ENCODE data around the gene BSX.

The BSX gene

DNA sequence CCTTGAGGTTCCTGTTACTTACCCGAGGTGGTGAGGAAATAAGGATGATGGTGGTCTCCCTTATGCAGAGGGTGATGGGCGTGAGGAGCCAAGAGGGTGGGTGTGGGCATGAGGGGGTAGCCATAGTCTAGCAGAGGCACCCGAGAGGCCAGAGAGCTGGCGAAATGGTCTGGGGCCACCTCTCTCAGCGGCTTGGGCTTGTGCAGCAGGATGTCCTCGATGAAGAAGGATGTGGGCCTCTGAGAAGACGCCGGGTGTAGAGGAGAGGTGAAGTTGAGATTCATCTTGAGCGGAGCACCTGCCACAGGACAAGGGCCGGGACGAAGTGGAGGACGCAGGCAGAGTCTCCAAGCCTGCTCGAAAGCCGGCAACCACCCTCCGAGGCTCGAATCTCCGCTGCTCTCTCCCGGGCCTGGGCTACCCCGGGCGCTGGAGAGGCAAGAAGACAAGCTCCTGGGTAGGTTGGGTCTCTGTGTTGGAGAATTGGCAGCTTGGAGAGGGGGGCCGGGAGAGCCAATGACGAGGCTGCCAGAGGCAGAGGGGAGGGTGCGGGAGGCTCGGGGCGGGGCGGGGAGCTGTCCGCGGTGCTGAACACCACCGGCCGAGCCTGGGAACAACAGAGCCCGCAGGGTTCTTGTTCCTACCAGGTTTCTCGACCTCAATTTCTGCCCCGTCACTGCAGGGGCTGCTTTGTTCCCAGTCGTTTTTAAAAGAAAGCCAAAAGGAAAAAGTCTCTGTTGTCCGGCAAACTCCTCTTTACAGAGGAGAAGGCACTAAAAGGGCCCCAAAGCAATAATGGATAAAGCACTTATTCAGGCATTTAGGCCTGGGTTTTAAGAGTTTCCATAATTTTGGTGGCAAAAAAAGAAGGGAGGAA lies at the start of gene BSX:
Gene BSX (minus strand): TSS at position 447 of the 877 bp plus-strand sequence. CDS start 163 bp downstream, at position 284.
- peak; percentile 39 for DNase-seq

DNA sequence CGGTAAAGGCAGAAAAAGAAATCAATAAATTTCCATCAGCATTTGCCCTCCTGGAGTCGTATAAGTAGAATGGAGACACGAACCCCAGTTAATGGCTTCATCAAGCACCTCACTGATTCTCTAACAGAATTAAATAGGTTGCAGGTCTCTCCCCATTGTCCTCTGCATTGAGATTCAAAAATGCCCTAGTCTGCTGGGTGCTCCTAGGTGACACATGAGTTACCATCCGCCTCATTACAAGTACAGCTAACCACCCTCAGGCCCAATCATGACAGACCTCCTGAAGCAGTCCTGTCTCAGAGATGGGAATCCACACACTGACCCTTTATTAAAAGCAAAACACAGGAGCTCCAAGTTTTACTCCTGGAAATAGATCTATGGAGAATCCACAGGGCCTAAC lies 48.9 kb upstream of the BSX start:
- DNase-seq = no peak

DNA sequence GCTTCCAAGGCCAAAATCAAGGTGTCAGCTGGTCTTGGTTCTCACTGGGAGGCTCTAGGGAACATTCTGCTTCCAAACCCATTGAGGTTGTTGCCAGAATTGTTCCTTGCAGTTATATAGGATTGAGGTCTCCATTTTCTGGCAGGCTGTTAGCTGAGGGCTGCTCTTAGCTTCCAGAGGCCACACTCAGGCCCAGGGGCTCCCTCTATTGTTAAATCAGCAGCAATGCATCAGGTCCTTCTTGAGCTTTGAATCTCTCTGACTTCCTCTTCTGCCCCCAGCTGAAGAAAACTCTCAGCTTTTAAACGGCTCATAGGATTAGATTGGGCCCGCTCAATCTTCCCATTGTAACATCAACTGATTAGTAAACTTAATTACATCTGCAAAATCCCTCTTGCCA lies 39.3 kb upstream of the BSX start:
- peak; percentile 63 for DNase-seq

DNA sequence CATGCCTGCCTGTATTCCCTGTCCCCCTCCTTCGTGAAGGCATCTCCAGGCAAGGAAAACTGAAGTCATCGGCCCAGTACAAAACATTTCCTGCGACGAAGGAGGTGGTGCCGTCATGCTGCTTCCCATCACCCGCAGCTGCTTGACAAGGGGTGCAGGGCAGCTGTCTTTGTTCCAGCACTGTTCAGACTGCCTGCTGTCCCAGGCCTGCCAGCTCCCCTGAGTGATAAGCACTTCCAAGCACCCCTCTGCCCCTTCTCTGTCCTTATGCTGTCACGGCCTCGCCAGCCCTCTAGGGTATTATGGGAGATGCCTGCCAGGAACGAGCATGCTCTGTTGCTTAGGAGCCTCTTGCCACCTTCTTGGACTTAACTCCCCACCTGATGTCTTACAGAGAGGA lies 37.1 kb upstream of the BSX start:
- DNase-seq = no peak

DNA sequence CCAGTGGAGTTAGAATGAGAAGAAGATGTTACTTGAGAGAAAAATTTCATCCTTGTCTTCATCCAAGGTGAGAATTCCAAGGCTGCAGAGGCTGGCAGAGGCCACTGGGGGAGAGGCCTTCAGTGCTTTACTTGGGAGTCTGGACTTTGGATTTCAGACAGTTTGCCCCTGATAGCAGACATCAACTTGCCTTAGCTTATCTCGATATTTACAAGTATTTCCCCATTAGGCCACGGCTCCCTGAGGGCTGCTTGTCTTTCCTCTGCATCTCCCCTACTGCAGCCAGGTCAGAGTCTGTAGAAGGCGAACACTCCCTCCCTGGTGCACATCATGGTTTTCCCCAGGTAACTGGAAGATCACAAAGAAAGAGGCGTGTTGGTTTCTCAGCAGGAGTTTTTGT lies 29.9 kb upstream of the BSX start:
- DNase-seq = no peak

DNA sequence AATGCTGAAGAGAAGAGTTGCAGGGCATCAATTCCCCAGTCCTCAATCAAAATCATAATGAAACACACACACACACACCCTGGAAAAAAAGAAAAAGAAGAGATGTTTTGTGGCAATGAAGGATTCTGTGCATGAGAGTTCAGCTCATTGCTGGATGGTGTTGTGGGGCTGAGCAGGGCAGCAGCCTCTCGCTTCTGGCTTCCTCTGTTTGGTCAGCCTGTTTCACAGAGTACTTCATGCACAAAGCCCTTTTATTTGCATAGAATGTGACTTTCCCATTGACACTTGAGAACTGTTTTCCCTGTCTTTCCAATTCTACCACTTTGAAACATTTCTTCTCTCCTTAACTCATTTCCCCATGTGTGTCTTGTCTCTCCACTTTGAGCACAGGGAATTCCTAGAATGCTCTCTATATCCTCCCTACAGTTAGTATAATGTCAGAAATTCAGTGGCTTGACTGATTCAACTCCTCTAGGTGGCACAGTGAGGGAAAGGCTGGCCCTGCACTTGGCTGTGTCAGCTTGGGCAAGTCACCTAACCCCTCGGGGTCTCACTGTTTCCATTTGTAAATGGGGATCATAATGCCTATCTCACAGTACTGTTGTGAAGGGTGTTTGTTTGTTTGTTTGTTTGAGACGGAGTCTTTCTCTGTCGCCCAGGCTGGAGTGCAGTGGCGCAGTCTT lies 25.4 kb upstream of the BSX start:
- DNase-seq = no peak

DNA sequence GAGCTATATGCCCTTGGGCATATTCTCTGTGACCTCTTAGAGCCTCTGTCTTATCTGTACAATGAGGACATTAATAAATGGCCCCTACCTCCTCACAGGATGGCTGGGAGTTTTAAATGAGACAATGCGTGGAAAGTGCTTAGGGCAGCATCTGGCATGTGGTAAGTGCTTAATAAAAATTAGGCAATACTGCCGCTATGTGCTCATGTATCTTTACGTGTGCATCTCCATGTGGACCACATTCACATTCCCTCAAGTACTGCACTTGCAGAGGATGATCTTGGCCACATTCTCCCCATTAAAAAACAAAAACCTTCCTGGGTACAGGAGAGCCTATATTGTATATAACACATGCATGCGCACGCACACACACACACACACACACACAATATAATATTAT lies 19.1 kb upstream of the BSX start:
- no peak for DNase-seq

DNA sequence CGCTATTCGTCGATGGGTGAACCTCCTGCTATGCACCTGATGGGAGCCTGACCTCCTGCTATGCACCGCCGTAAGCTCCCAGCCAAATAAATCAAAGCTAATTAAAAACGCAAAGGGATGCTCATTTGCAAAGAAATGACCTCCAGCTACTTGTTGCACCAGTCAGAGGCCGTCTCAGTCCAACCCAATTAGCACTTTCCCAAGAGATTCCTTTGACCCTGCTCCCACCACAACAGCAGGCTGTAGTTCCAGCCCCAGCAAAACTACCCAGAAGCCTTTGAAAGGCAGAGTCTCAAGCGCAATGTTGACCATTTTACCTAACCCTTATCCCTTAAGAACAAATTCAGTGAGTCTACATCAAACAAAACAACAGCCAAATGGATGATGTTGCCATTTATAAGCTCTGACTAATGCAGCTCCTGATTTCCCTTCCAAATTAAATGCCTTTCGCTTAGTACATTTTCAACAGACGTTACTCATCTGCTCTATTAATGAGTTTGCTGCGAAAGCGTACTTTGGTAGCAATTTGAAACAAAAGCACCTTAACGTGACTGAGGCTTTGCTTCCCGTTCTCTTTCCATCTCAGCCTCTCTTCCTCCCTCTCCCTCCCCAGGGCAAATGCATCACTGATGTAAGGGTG lies 17.2 kb upstream of the BSX start:
- DNase-seq = no peak

DNA sequence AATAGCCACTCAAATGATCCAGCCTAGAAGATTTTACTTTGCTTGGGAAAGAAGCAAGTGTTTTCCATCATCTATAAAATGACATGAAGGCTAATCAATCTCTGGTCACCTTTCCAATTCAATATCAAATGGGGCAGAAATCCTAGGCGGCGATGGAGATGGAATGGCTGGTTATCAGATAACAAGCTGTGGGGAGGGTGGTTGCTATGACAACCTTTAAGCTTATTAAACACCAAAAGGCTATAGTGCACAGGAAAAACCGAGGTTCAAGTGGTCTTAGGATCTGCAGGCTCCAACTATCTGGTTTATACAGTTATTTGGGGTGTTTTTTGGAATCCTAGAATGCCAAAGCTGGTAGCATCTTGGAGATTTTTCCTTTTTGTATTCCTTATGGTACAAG lies 13.9 kb upstream of the BSX start:
- DNase-seq = no peak

DNA sequence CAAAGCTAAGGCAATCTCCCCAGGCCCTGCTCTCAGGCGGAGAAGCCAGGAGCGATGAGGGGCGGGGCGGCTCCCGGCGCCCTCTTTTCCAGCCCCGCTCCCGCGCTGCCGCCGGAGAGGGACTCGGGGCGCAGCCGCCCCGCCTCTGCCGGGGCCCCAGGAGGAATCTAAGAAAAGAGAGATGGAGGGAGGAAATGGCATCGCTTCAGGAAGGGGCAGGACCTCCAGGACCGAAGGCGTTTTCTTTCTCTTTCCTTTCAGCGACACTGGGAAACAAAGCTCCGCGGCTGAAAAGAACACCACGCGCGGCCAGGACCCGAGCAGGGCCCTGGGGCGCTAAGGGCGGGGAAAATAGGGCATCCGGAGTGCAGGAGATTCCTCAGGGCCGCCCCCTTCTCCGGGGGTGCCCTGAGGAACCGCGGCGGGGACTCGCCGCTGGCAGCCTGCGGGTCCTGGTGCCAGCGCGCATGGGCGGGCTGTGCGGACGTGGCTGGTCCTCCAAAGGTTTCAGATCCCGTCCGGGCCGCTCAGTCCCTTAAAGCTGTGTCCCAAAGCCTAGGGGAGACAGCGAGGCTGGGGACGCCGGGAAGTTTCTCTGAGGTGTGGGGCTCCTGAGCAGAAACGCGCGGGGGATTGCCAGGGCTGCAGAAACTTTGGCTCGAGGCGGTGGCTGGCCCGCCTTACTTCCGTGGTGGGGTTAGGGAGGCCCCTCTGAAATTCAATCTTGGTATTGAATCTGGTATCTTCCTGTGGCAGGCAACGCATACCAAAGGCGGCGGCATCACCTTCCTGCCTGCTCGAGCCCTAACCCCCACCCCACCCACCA lies 2.8 kb upstream of the BSX start:
- DNase-seq = no peak

DNA sequence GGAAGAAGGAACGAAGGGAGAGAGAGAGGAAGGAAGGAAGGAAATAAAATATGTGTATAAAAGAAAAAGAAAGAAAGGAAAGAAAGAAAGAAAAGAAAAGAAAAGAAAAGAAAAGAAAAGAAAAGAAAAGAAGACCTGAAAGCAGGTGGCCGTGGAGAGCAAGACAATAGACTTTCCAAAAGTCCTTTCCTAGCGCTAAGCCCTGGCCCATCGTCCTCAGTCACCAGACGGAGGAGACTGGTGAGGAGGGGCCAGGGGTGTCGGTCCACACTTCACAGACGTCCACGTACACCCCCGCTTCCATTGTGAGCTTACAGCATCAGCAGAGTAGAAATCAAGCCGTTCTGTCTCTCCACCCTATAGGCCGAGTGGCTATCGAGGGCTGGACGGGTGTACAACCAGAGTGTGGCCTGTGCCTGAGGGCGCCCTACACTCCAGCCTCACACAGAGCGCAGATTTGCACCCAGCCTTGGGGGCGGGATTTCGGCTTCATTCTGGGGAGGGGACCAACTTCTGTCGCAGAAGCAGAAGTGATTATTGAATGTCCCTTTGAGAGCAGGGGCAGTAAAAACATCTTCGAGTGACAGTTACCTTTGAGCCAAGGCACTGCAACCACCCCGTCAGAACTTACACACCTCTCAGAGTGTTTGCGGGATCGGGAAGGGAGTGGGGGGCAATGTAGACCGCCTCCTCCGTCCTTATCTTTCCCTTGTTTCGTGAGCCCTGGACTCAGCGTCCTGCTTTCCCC lies 2.0 kb upstream of the BSX start:
- DNase-seq = no peak

DNA sequence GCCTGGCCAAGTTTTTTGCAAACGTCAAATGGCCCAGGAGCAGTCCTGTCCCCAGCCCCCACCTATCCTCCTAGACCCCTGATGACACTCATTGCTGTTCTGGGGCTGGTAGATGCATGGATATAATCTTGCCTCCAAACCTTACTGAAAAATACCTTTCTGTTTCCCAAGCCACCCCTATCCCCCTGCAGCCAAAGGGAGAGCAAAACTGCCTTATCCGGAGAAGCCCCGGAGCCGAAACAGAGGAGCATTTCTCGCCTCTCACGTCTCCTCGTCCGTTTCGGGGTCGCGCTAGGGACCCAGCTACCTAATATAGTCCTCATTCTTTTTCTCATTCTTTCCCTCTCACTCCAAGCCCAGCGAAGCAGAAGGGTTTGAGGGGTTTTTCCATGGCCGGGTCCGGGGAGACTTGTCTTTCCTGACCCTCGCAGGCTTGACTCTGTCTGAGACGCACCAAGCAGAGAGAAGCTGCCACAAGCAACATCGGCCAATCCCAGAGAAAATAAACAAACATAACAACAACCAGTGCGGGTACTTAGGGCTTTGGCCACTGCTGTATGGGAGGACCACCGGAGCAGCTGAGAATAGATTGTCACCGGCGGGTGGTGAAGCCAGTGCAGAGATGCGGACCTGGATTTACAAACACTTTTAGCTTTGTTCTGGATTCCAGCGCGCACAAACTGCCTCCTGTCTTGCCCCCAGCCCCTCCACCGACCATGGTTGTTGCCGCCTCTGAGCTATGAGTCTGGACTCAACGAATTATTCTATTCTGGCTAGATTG lies 1.6 kb downstream of the BSX start:
- no peak for DNase-seq

DNA sequence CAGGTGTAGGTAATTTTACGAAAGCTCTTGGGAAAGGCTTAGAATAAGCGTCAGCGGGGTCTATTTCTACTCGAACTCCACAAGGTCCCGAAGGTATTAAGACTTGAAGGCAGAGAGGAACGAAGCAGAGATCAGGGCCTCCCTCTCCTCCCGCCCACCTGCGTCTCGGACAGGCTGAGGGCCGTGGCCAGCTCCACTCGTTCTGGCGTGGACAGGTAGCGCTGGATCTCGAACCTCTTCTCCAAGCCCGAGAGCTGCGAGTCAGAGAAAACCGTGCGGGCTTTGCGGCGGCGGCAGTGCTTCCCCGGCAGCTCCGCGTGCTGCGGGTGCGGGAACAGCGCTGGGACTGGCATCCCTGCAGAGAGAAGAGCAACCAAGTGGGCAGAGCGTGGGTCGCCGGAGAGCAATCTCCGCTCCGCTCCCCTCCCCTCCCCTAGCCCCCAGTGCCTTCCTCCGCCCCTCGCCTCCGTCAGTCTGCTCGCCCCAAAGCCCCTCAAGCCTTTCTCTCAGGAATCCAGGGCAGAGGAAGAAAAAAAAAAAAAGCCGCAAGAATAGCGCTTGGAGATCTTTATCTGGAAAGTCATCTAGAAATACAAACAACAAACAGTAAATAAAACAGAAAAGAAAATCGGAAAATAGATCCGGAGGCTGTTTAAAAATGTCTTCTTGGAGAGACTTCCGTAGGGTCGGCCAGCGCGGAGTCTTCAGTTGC lies 2.4 kb downstream of the BSX start:
- DNase-seq = no peak

DNA sequence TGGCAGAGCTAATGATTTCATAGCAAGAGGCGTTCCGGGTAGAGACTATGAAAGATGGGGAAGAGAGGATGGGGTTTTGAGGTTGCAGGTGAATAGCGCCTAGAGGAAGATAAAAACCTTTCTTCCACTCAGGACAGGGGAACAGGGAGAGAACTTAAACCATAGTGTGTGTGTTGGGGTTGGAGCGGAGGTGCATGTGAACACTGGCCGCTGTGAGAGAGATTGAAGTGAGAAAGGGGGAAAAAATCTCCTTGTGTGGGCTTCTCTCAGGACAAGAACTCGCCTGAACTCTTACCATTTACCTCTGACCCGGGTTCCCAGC lies 3.4 kb downstream of the BSX start:
- no peak for DNase-seq

DNA sequence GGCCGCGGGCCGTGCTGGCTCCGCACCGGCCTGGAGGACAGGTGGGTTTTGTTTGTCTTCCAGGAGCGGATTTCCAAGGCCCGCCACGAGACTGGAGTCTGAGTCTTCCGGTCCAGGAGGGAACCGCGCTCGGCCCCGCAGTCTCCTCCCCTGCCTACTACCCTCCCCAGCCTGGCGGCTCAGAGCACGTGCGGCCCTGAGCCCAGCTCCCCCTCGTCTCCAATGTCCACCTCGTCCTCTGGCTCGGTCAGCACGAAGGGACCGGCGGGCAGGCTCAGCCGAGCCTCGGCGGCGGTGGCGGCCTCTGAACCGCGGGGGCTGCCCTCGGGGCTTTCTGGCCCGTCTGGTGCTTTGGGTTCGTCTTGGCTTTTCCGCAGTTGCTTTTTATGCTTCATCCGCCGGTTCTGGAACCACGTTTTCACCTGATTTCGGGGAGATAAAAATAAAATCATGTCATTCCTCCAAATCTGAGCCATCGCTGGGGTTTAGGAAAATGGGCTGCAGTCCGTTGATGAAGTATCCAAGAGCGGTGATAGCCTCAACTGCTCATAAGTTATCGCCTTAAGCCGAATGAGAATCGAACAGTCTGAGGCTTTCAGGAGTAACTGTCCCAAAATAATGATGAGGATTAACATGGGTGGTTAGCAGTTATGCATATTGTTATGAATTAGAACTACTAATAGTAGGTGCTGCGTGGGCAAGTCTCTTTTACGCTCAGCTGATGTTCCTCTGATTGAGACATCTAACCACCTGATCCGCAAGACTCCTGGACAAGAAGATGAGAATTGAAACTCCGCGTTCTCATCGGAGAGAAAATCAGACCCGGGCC lies 4.0 kb downstream of the BSX start:
- no peak for DNase-seq

DNA sequence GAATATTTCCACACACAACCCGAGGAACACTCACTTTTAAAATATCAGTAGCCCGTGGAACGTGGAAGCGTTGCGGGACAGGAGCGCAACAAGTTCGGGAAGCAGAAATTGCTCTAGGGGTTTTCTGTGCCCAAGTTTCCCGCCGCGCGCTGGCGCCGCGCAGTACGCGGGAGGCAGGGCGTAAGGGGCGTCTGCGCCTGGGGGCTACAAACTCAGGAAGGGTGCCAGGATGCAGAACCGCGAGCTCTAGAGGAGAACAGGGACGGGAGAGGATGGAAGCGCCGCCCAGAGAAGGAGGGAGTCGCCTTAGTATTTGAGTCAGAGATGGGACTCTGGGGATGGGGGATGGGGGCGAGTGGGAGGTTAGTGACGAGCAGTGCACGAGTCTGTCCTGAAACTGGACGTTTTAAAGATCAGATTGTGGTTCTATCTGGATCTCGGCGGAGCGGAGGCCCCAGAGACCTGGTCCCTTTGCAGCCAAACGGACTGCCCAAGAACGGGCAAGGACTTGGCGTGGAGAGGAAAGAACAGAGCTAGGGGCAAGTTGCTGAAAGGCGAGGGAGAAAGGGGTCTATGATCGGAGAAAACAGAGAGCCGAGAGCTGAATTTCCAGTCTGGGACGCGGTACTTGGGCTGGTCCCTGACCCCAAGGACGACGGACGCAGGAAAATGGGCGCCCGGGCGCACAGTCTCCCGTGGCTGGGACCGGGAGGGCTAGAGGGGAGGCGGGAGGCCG lies 4.7 kb downstream of the BSX start:
- DNase-seq = no peak

DNA sequence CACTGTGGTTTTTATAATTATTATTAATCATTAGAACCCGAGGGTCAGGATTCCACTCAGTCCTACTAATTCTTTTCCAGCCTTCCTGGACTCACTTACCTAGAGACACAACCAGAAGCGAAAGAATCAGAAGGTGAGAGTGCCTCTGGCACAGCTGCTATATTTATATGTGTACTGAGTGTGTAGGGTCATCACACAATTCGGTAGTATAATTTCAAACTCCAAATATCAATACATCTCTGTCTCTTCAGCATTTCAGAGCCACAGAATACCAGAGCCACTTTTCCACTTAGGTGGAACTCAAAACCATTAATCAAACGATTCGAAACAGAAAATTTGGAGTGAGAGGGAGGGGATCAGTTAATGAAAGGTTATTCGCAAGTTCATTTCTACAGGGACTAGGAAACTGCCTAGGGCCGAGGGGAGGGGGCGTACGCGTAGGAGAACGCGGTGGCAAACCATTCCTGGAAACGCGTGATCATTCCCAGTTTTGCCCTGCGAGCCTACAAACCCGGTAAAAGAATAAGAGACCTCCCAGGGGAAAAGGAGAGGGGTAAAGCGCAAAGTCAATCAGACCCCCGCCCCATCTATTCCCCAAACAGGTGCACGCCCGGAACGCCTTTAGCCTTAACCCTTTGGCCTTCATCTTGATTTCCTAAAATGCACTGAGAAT lies 5.4 kb downstream of the BSX start:
- no peak for DNase-seq

DNA sequence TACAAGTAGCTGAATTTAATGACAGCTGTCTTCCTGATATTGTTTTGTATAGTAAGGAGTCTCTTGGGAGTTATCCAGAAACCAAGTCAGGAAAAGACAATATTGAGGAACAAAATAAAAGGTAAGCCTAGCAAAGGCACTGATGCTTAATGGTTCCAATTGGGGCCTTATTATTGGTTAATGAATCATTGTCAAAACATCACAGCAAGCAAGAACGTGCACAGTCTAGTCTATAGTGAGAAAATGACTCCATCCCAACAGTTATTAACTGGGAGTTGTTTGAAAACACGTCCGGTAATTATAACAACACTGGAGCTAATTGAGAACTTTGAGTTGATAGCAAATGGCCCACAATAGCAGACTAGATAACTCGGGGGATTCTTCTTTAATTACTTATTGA lies 17.7 kb downstream of the BSX start:
- no peak for DNase-seq

DNA sequence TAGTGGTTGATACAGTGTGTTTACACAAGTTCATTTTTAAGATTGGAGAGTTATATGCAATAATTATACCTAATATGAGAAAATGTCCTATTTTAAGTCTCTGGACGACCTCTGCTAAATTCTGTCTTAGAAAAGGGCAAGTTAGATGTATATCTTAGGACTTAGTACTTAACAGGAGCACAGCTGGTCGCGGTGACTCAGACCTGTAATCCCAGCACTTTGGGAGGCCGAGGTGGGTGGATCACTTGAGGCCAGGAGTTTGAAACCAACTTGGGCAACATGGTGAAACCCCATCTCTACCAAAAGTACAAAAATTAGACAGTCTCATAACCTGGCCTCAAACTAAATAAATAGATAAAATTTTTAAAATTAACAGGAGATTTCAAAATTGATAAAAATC lies 27.2 kb downstream of the BSX start:
- DNase-seq = no peak
